Activated naive CD8-positive, alpha-beta T cell treated with anti-CD3 and anti-CD28 coated beads, Interleukin-2, amount 10 ng/mL, durations not matched to agents 7 days and 5 days (primary cell): ENCODE measurements around the gene SMIM1. TPM values are rescaled to one million over a fixed set of nuclear protein-coding genes. Genes with fewer than 3 reads are reported as not detected.

ENCODE experiments used
- ATAC-seq: fragments of 150-1000 bp; cut with Tn5 transposase; one replicate; pipeline ENCODE4 v1.10.0; 2021; ENCODE audit warnings: low read depth, moderate library complexity
- POLR2A ChIA-PET: fragments of 350-600 bp; sonication (Branson Sonifier 250); formaldehyde crosslinking; loops from one replicate; lab custom pipeline; 2021; ENCODE audit warnings: antibody characterized with exemption; lab: Charles Lee
- DNase-seq: peaks from one replicate; pipeline ENCODE4 v3.0.0; 2021
- H3K27ac Mint-ChIP-seq: one replicate; pipeline ENCODE4 v1.8.0; 2022; ENCODE audit warnings: mild to moderate bottlenecking, mixed read lengths
- H3K27me3 Mint-ChIP-seq: one replicate; pipeline ENCODE4 v1.8.0; 2022; ENCODE audit warnings: mild to moderate bottlenecking, moderate library complexity, mixed read lengths
- H3K36me3 Mint-ChIP-seq: one replicate; pipeline ENCODE4 v1.8.0; 2021; ENCODE audit warnings: mild to moderate bottlenecking, mixed read lengths
- H3K4me1 Mint-ChIP-seq: one replicate; pipeline ENCODE4 v1.8.0; 2021; ENCODE audit warnings: mixed read lengths
- H3K4me3 Mint-ChIP-seq: one replicate; pipeline ENCODE4 v1.8.0; 2022; ENCODE audit warnings: mild to moderate bottlenecking, moderate library complexity, mixed read lengths
- H3K9me3 Mint-ChIP-seq: one replicate; pipeline ENCODE4 v1.8.0; 2021; ENCODE audit warnings: mixed read lengths
- total RNA-seq, 2 experiments: library from RNA; stranded (reverse); gene quantifications; one replicate each; pipeline ENCODE4 v1.2.3, GENCODE V29; 2021

Gene SMIM1
- total RNA-seq, 2 experiments from 2014 or later: 0.94 to 2.1 TPM

GRCh38 chr1:3825356-3825755, 52.8 kb downstream of the SMIM1 start:
- POLR2A ChIA-PET: no interaction called here
- H3K4me3 Mint-ChIP-seq: no peak overlapping the region
- DNase-seq (no peak), ATAC-seq (no peak)
- H3K4me1 Mint-ChIP-seq: no peaks in the 10 kb centered on the region
- peaks cover 7% of the 10 kb centered on the region for H3K36me3 Mint-ChIP-seq
- no peaks in the 10 kb centered on the region for H3K27me3 Mint-ChIP-seq
- no peaks in the 10 kb centered on the region for H3K9me3 Mint-ChIP-seq
- no peak overlapping the region for H3K27ac Mint-ChIP-seq

Other genes starting within 250 kb of the SMIM1 start
- gene MEGF6, start 161.2 kb upstream of the SMIM1 start, total RNA-seq: 10 to 100 TPM; 56.6 TPM
- 10 to 100 TPM; 23.8 to 29.4 TPM for gene TPRG1L, start 147.7 kb upstream of the SMIM1 start, total RNA-seq
- 10 to 100 TPM; 40.2 to 41.6 TPM for gene WRAP73, start 122.6 kb upstream of the SMIM1 start, total RNA-seq
- 1 to 10 TPM in 1 of 2 experiments, under 1 TPM in 1; 0.62 to 1.1 TPM for gene TP73, start 120.2 kb upstream of the SMIM1 start, total RNA-seq
- gene CCDC27, start 20.3 kb upstream of the SMIM1 start, total RNA-seq: not detected
- gene LRRC47, start 23.7 kb downstream of the SMIM1 start, total RNA-seq: 10 to 100 TPM; 32.0 to 40.6 TPM
- 10 to 100 TPM; 44.6 to 46.9 TPM for gene CEP104, start 84.5 kb downstream of the SMIM1 start, total RNA-seq
- gene DFFB, start 84.7 kb downstream of the SMIM1 start, total RNA-seq: 10 to 100 TPM; 14.3 to 15.8 TPM
- 10 to 100 TPM; 31.1 to 34.4 TPM for gene C1orf174, start 127.5 kb downstream of the SMIM1 start, total RNA-seq